ENCODE measurements around the gene PRDM13. TPM values are rescaled to one million over a fixed set of nuclear protein-coding genes. Genes with fewer than 3 reads are reported as not detected.

The PRDM13 gene
- polyA plus RNA-seq (2013, experiment 1 of 2) = not detected
- polyA plus RNA-seq (2013, experiment 2 of 2) = not detected

DNA sequence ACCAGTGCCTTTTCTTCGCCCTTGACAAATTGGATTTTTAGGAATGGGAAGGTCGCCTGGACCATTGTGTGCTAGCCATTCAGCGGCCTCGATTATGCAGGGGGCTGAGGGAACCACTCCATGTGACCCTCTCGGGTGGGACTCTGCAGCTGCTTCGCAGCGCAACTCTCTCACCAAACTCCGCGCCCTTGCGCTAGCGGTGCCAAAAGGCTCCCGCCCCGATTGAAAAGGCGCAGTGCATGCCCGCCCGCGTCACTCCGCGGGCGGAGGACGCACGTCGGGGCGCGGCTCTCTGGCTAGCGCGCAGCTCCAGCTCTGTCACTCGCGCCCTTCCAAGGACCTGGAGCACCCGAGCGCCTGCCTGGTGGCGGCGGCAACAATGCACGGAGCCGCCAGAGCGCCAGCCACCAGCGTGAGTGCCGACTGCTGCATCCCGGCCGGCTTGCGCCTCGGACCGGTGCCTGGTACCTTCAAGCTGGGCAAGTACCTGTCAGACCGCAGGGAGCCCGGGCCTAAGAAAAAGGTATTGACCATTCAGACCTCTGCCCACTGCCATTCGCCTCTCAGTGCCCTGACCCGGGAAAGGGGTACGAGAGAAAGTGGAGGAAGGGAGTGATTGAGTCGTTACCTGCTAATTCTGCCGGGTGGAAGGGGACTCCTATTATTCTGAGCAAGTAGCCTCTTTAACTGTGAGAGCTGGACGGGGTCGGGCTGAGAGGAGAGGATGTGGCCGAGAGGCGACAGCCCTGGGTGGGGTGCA lies at the start of gene PRDM13:
PRDM13 (plus strand) TSS at position 178 of the 760 bp plus-strand sequence; CDS start at position 380, 202 bp downstream.
- H3K4me3 ChIP-seq (ENCODE audit: low read length) = no peak within 1 kb of the TSS
- no peak within 1 kb of the TSS for H3K27ac ChIP-seq (ENCODE audit: low read depth, low read length)
- H3K9ac ChIP-seq (ENCODE audit: low read depth, low read length) = no peak within 1 kb of the TSS
- no peaks in the 10 kb centered on the region for H3K36me3 ChIP-seq (ENCODE audit: insufficient read depth, low read length)
- H3K27me3 ChIP-seq (ENCODE audit: insufficient read depth, low read length) = peaks cover 100% of the 10 kb centered on the region
- WGBS = 2% methylated on average over 54 of the region's 54 CpGs
- H3K4me1 ChIP-seq (ENCODE audit: insufficient read depth, low read length) = peaks cover 24% of the 10 kb centered on the region
- no peaks in the 10 kb centered on the region for H3K9me3 ChIP-seq (ENCODE audit: insufficient read depth, low read depth, low read length)

DNA sequence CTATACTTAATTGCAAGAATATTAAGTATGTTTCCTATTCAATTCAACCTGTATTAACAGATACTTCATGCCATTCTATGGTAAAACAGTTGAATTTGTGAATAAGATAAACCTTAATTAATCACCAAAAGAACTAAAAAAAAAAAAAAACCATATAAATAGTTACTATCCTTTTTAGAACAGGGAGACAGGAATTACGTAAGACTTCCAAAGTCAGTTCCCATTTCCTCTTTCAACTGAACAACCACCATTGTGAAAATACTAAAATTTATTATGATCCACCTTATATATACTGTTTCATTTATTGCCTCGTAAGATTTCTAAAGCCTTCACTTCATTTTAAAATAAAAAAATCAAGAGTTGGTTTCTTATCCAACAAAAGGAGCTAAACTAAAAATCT lies 47.6 kb upstream of the PRDM13 start:
- H3K27me3 ChIP-seq (ENCODE audit: insufficient read depth, low read length) = no peaks in the 10 kb centered on the region
- no peaks in the 10 kb centered on the region for H3K4me1 ChIP-seq (ENCODE audit: insufficient read depth, low read length)
- 95% methylated on average over 2 of the region's 2 CpGs for WGBS
- H3K27ac ChIP-seq (ENCODE audit: low read depth, low read length) = no peak overlapping the region
- no peaks in the 10 kb centered on the region for H3K9me3 ChIP-seq (ENCODE audit: insufficient read depth, low read depth, low read length)
- peaks cover 89% of the 10 kb centered on the region for H3K36me3 ChIP-seq (ENCODE audit: insufficient read depth, low read length)
- H3K9ac ChIP-seq (ENCODE audit: low read depth, low read length) = no peak overlapping the region
- no peak overlapping the region for H3K4me3 ChIP-seq (ENCODE audit: low read length)

- no peaks in the 10 kb centered on the region for H3K4me1 ChIP-seq (ENCODE audit: insufficient read depth, low read length)
- peaks cover 72% of the 10 kb centered on the region for H3K36me3 ChIP-seq (ENCODE audit: insufficient read depth, low read length)
- H3K4me3 ChIP-seq (ENCODE audit: low read length) = no peak overlapping the region
- no peak overlapping the region for H3K9ac ChIP-seq (ENCODE audit: low read depth, low read length)
- H3K27me3 ChIP-seq (ENCODE audit: insufficient read depth, low read length) = no peaks in the 10 kb centered on the region
- 94% methylated on average over 4 of the region's 4 CpGs for WGBS
- H3K27ac ChIP-seq (ENCODE audit: low read depth, low read length) = no peak overlapping the region
- no peaks in the 10 kb centered on the region for H3K9me3 ChIP-seq (ENCODE audit: insufficient read depth, low read depth, low read length)
These were observed 46.0 kb upstream of the PRDM13 start for GRCh38 chr6:99560668-99561067.

DNA sequence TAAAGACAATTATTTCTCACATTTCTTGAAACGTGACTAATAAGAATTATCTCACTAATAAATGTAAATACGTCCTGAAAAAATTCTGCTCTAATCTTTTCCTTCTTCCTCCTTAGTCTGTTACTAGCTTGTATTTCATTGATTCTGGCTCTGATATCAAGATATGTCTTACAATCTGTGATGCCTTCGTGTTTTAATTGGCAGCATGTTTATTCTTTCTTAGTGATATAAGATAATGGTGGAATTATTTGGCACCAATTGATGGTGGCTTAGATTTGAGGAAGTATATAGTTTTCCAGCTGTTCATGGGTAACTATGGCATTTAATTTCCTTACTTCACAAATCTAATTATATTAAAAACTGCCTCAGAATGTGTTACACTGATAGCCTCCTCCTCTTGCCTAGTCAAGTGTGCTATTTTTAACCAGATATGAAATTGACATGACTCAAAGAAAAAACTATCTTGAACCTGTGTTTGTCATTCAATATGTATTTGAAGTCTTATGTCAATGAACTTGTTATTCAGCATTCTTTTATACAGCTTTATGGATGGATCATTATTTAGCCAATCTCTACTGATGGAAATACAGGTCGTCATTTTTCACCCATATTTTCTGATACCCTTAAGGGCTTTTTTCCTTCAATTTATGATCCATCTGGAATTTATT lies 43.4 kb upstream of the PRDM13 start:
- Histone ChIP-seq H3K27me3 (ENCODE audit: insufficient read depth, low read length) (no peaks in the 10 kb centered on the region), H3K9me3 (ENCODE audit: insufficient read depth, low read depth, low read length) (no peaks in the 10 kb centered on the region), H3K27ac (ENCODE audit: low read depth, low read length) (no peak overlapping the region), H3K36me3 (ENCODE audit: insufficient read depth, low read length) (peaks cover 48% of the 10 kb centered on the region), H3K4me1 (ENCODE audit: insufficient read depth, low read length) (peaks cover 12% of the 10 kb centered on the region; the same call in 1 of the 2 replicates), H3K4me3 (ENCODE audit: low read length) (no peak overlapping the region), H3K9ac (ENCODE audit: low read depth, low read length) (no peak overlapping the region)
- WGBS = 82% methylated on average over 4 of the region's 4 CpGs

- peak within 1 kb of the TSS; percentile 96 for H3K4me3 ChIP-seq (ENCODE audit: low read length)
- peak within 1 kb of the TSS; percentile 98 for H3K9ac ChIP-seq (ENCODE audit: low read depth, low read length)
- H3K27ac ChIP-seq (ENCODE audit: low read depth, low read length) = peak within 1 kb of the TSS; percentile 98
- no peaks in the 10 kb centered on the region for H3K9me3 ChIP-seq (ENCODE audit: insufficient read depth, low read depth, low read length)
- H3K36me3 ChIP-seq (ENCODE audit: insufficient read depth, low read length) = peaks cover under 1% of the 10 kb centered on the region; the same call in 1 of the 2 replicates
- H3K27me3 ChIP-seq (ENCODE audit: insufficient read depth, low read length) = peaks cover 5% of the 10 kb centered on the region
- peaks cover 12% of the 10 kb centered on the region; the same call in 1 of the 2 replicates for H3K4me1 ChIP-seq (ENCODE audit: insufficient read depth, low read length)
- under 1% methylated on average over 64 of the region's 64 CpGs for WGBS
These were observed 38.3 kb upstream of the PRDM13 start, which contains the start of gene CCNC for GRCh38 chr6:99568103-99568933. TSS of gene CCNC (minus strand) at chr6:99568660. CDS start at chr6:99568527, 133 bp downstream.

DNA sequence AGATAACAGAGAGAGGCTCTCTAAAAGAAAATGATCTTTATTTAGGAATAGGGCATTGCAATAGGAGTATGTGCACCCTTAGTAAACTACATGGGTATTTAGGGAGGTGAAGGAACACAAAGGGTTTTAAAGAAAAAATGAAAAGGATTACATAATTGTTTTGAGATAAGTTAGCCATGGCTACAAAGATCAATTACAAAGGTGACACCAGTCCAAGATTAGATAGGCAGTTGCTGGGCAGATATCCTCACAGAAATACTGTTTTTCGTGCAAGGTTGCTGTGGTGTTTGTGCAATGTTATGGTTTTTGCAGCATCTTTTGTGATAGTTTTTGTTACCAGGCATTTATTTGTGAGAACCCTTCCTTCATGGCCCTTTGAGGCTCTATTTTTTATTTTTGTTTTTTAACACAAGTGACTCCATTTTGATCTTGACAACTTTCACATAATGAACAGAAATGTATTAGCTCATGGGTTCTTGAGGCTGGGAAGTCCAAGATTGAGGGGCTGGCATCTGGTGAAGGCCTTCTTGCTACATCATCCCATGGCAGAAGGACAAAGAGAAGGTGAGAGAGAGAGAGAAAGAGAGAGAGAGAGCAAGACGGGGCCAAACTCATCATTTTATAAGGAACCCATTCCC lies 32.5 kb upstream of the PRDM13 start:
- H3K4me1 ChIP-seq (ENCODE audit: insufficient read depth, low read length) = no peaks in the 10 kb centered on the region
- H3K9me3 ChIP-seq (ENCODE audit: insufficient read depth, low read depth, low read length) = no peaks in the 10 kb centered on the region
- H3K4me3 ChIP-seq (ENCODE audit: low read length) = no peak overlapping the region
- no peak overlapping the region for H3K9ac ChIP-seq (ENCODE audit: low read depth, low read length)
- H3K36me3 ChIP-seq (ENCODE audit: insufficient read depth, low read length) = no peaks in the 10 kb centered on the region
- no peak overlapping the region for H3K27ac ChIP-seq (ENCODE audit: low read depth, low read length)
- H3K27me3 ChIP-seq (ENCODE audit: insufficient read depth, low read length) = peaks cover 38% of the 10 kb centered on the region
- WGBS = 85% methylated on average over 2 of the region's 2 CpGs

- no peaks in the 10 kb centered on the region for H3K4me1 ChIP-seq (ENCODE audit: insufficient read depth, low read length)
- WGBS = 92% methylated on average over 2 of the region's 2 CpGs
- H3K36me3 ChIP-seq (ENCODE audit: insufficient read depth, low read length) = no peaks in the 10 kb centered on the region
- H3K9ac ChIP-seq (ENCODE audit: low read depth, low read length) = no peak overlapping the region
- peaks cover 38% of the 10 kb centered on the region for H3K27me3 ChIP-seq (ENCODE audit: insufficient read depth, low read length)
- H3K9me3 ChIP-seq (ENCODE audit: insufficient read depth, low read depth, low read length) = no peaks in the 10 kb centered on the region
- H3K4me3 ChIP-seq (ENCODE audit: low read length) = no peak overlapping the region
- no peak overlapping the region for H3K27ac ChIP-seq (ENCODE audit: low read depth, low read length)
These were observed 30.9 kb upstream of the PRDM13 start for GRCh38 chr6:99575544-99576227.

DNA sequence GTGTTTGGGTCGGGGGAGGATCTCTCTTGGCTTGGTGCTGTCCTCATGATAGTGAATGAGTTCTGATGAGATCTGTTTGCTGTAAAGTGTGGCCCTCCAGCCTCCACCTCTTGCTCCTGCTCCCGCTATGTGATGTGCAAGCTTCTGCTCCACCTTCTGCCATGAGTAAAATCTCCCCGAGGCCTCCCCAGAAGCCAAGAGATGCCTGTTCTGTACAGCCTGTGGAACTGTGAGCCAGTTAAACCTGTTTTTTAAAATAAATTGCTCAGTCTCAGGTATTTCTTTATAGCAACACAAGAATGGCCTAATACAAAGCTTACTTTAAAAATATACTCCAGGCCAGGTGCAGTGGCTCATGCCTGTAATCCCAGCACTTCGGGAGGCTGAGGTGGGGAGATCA lies 26.9 kb upstream of the PRDM13 start:
- Histone ChIP-seq H3K27me3 (ENCODE audit: insufficient read depth, low read length) (peaks cover 64% of the 10 kb centered on the region), H3K36me3 (ENCODE audit: insufficient read depth, low read length) (no peaks in the 10 kb centered on the region), H3K9me3 (ENCODE audit: insufficient read depth, low read depth, low read length) (no peaks in the 10 kb centered on the region), H3K4me3 (ENCODE audit: low read length) (no peak overlapping the region), H3K9ac (ENCODE audit: low read depth, low read length) (no peak overlapping the region), H3K27ac (ENCODE audit: low read depth, low read length) (no peak overlapping the region), H3K4me1 (ENCODE audit: insufficient read depth, low read length) (no peaks in the 10 kb centered on the region)
- 83% methylated on average over 4 of the region's 4 CpGs for WGBS

GRCh38 chr6:99587792-99588191 lies 18.8 kb upstream of the PRDM13 start:
- no peak overlapping the region for H3K4me3 ChIP-seq (ENCODE audit: low read length)
- no peak overlapping the region for H3K9ac ChIP-seq (ENCODE audit: low read depth, low read length)
- H3K4me1 ChIP-seq (ENCODE audit: insufficient read depth, low read length) = 0 out of 2 replicates have a peak, but pooled peaks cover 5% of the 10 kb centered on the region
- no peaks in the 10 kb centered on the region for H3K36me3 ChIP-seq (ENCODE audit: insufficient read depth, low read length)
- H3K27ac ChIP-seq (ENCODE audit: low read depth, low read length) = no peak overlapping the region
- 69% methylated on average over 4 of the region's 4 CpGs for WGBS
- H3K9me3 ChIP-seq (ENCODE audit: insufficient read depth, low read depth, low read length) = no peaks in the 10 kb centered on the region
- H3K27me3 ChIP-seq (ENCODE audit: insufficient read depth, low read length) = peaks cover 98% of the 10 kb centered on the region

DNA sequence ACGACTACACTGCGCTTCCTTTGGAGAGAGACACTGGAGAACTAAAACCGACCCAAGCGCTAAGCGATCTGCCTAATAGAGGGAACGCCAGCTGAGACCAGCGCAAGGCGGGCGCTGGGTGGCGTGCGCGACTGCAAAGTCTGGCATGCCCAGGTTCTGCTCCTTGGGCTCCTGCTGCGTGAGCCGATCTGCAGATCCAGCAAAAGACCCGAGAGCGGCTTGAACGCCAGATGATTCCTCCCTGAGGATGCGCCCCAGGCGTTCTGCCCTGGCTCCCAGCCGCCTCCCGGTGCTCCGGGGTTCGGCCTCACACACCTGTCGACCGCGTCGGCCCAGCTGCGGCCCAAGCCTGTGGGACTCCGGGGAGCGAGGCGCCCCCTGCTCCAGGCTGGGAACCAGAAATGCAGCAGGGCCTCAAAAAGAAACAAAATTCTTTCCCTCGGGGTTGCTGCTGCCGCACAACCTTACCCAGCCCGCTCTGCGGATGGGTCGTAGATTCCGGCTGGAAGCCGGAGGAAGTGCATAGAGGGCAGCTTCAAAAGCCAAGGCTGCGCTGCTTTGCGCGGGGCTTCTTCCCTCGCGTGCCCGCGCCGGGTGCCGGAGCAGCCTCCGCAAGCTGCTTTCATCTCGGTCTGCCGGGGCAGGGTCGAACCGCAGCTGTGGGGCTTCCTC lies 17.9 kb upstream of the PRDM13 start:
- Histone ChIP-seq H3K9me3 (ENCODE audit: insufficient read depth, low read depth, low read length) (no peaks in the 10 kb centered on the region), H3K4me3 (ENCODE audit: low read length) (peak overlapping the region; percentile 54), H3K36me3 (ENCODE audit: insufficient read depth, low read length) (no peaks in the 10 kb centered on the region), H3K9ac (ENCODE audit: low read depth, low read length) (no peak overlapping the region), H3K27ac (ENCODE audit: low read depth, low read length) (no peak overlapping the region), H3K4me1 (ENCODE audit: insufficient read depth, low read length) (0 out of 2 replicates have a peak, but pooled peaks cover 5% of the 10 kb centered on the region), H3K27me3 (ENCODE audit: insufficient read depth, low read length) (peaks cover 98% of the 10 kb centered on the region)
- WGBS = 1% methylated on average over 52 of the region's 52 CpGs

Data from HUES64 (cell line).